Adrenal gland (tissue), 12 donors: ENCODE measurements around the gene PBX3. TPM values are rescaled to one million over a fixed set of nuclear protein-coding genes. Genes with fewer than 3 reads are reported as not detected.
A peak's percentile ranks its signal among the peaks of the same experiment; 100 is the strongest.

Experiments
- DNase-seq, 7 donors: peaks; one replicate each; pipeline ENCODE4 v3.0.0-alpha.2; 2019 to 2020
- H3K27ac ChIP-seq, 5 donors: fragments of 200-600 bp; sonication (generic) in 4 of 5; 1 replicate in 3 of 5; 2 replicates in 2 of 5; pipeline versions ENCODE4 v1.5.1 to v1.8.0; 2016 to 2020; ENCODE audit warnings: mild to moderate bottlenecking in 1 of 5
- H3K27me3 ChIP-seq: fragments of 200-600 bp; 2 replicates; pipeline ENCODE4 v1.8.0; 2021
- H3K36me3 ChIP-seq, 2 donors: fragments of 200-600 bp; replicated peaks in 1 of 2; 1 replicate in 1 of 2; 2 replicates in 1 of 2; pipeline versions ENCODE4 v1.5.1 to v1.8.0; 2018 to 2022
- H3K4me1 ChIP-seq, 2 donors: fragments of 200-600 bp; replicated peaks in 1 of 2; 1 replicate in 1 of 2; 2 replicates in 1 of 2; pipeline versions ENCODE4 v1.5.1 to v1.8.0; 2018 to 2021
- H3K4me3 ChIP-seq, 4 donors: fragments of 200-600 bp; sonication (generic) in 3 of 4; one replicate each; pipeline ENCODE4 v1.5.1; 2016 to 2018
- H3K9me3 ChIP-seq, 3 donors: fragments of 200-600 bp; sonication (generic) in 1 of 3; replicated peaks in 1 of 3; 1 replicate in 2 of 3; 2 replicates in 1 of 3; pipeline versions ENCODE4 v1.5.1 to v1.8.0; 2016 to 2021
- POLR2A ChIP-seq, 2 donors: fragments of 450-650 bp; IDR thresholded peaks; one replicate each; pipeline ENCODE4 v1.6.1; 2017; ENCODE audit warnings: antibody characterized with exemption in 2 of 2, mild to moderate bottlenecking in 2 of 2, moderate library complexity in 1 of 2
- WGBS, 4 donors: extraction: QIAGEN DNeasy Blood & Tissue Kit in 2 of 4; methylation state at CpG; one replicate each; pipeline versions ENCODE4 v1.1.5 to v1.1.7; 2013 to 2017; 5-methylcytosine and 5-hydroxymethylcytosine counted together
- intact Hi-C, 2 donors: fragments of 100-400 bp; cut with DNase I; formaldehyde crosslinking; loops; one replicate each; pipeline versions ENCODE4 v1.14.1 to v1.15.0; 2022 to 2023
- polyA plus RNA-seq, 3 donors: library from polyadenylated mRNA; stranded (reverse); fragments of 200-250 nt in 2 of 3; fragments of 350-450 nt in 1 of 3; fragmentation: Illumina TruSeq in 1 of 3; extraction: RNeasy Lipid Tissue Mini Kit (QIAGEN cat#74804) in 1 of 3; gene quantifications; one replicate each; pipeline ENCODE4 v1.2.3, GENCODE V29; 2013 to 2014
- total RNA-seq, 9 donors: library from RNA; depleted of rRNA in 4 of 9; stranded (reverse); fragments of >200 nt in 4 of 9; fragments of 120-200 nt in 1 of 9; fragmentation: NEBNext Ultra II Directional in 1 of 9; extraction: Animal tissue kit (Norgen Biotek cat#: 25700) in 1 of 9; gene quantifications; one replicate each; pipeline versions ENCODE4 v1.1.0 to v1.2.4, GENCODE V29; 2013 to 2023
- TF ChIP-seq, protein P1 (sequence below), 6 experiments: fragments of 450-650 bp in 4 of 6; fragments of 200-600 bp in 2 of 6; sonication (generic) in 1 of 6; IDR thresholded peaks; 1 replicate in 5 of 6; 2 replicates in 1 of 6; pipeline versions ENCODE4 v1.5.1 to v1.8.0; 2016 to 2021; ENCODE audit warnings: antibody characterized with exemption in 6 of 6, mild to moderate bottlenecking in 2 of 6, moderate library complexity in 1 of 6
- donor health status: healthy with polysubstance abuse.
- donor health status: Bipolar disorder and iron deficiency.
- donor health status: DM: yes; HTN: yes; CAD: no.
- donor health status: DM: no; HTN: no; CAD: no.
- donor health status: DM: no; HTN: no; CAD: no.
- donor health status: DM: yes; HTN: yes; CAD: no.

Gene PBX3
- total and polyA plus RNA-seq, 12 donors, result 18.3 to 231 (median 133) TPM

DNA sequence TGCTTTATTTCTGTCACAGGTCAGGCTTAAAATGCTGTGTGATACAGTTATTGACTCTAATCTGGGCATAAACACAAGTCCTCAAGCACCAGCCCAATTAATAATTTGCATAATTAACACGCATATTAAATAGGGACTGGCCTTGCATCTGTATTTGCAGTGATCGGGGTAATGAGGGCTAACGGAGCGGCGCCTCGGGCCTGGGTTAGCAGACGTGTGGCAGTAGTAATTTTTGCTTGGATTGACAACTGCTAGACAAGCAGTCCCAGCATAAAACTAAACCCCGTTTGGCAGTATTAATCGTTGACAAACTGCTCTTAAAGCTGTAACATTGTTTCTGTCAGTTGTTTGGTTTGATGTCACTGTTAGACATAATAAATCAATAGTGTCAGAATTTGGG lies 109.2 kb downstream of the PBX3 start:
- no peaks in the 10 kb centered on the region for H3K9me3 ChIP-seq
- H3K4me3 ChIP-seq, result no peak overlapping the region
- intact Hi-C loops, result no loop called here
- DNase-seq, result no peak
- H3K4me1 ChIP-seq, result peaks cover 10 to 61% of the 10 kb centered on the region in 2 donors
- TF ChIP-seq, protein P1, sequence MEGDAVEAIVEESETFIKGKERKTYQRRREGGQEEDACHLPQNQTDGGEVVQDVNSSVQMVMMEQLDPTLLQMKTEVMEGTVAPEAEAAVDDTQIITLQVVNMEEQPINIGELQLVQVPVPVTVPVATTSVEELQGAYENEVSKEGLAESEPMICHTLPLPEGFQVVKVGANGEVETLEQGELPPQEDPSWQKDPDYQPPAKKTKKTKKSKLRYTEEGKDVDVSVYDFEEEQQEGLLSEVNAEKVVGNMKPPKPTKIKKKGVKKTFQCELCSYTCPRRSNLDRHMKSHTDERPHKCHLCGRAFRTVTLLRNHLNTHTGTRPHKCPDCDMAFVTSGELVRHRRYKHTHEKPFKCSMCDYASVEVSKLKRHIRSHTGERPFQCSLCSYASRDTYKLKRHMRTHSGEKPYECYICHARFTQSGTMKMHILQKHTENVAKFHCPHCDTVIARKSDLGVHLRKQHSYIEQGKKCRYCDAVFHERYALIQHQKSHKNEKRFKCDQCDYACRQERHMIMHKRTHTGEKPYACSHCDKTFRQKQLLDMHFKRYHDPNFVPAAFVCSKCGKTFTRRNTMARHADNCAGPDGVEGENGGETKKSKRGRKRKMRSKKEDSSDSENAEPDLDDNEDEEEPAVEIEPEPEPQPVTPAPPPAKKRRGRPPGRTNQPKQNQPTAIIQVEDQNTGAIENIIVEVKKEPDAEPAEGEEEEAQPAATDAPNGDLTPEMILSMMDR (IDR thresholded peaks at IDR 0.05), result no peak
- no peak for TF ChIP-seq POLR2A (IDR thresholded peaks at IDR 0.05)
- H3K36me3 ChIP-seq, result no peaks in the 10 kb centered on the region
- WGBS, 4 donors, result 76 to 84% (median 80%) methylated on average over 9 of the region's 9 CpGs
- H3K27me3 ChIP-seq, result no peaks in the 10 kb centered on the region
- H3K27ac ChIP-seq, result peak overlapping the region in 1 of 5 donors; percentile 4

DNA sequence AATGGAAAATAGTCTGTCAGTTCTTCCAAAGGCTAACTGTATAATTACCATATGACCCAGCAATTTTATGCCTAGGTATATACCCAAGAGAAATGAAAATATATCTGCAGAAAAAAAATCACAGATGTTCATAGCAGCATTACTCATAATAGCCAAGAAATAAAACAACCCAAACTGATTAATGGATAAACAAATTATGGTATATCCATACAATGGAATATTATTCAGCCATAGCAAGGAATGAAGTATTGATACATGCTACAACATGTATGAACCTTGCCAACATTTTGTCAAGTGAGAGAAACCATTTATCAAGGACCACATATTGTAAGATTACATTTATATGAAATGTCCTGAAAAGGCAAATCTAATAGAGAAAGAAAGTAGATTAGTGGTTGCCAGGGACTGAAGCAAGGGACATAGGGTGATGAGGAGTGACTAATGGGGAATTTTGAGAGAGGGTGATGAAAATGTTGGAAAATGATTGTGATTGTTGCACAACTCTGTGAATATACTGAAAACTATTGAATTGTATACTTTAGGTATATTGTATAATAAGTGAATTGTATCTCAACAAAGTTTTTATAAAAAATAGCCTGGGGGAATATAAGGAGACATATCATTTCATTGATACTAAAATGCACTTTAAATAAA lies 114.4 kb downstream of the PBX3 start:
- Histone ChIP-seq H3K36me3 (no peaks in the 10 kb centered on the region), H3K27ac (no peak overlapping the region), H3K9me3 (no peaks in the 10 kb centered on the region), H3K4me1 (peaks cover 0 to 14% of the 10 kb centered on the region in 2 donors), H3K4me3 (no peak overlapping the region), H3K27me3 (no peaks in the 10 kb centered on the region)
- no peak for DNase-seq
- intact Hi-C loops, result no loop called here
- no peak for TF ChIP-seq POLR2A (IDR thresholded peaks at IDR 0.05)
- TF ChIP-seq, protein P1 (IDR thresholded peaks at IDR 0.05), result no peak

DNA sequence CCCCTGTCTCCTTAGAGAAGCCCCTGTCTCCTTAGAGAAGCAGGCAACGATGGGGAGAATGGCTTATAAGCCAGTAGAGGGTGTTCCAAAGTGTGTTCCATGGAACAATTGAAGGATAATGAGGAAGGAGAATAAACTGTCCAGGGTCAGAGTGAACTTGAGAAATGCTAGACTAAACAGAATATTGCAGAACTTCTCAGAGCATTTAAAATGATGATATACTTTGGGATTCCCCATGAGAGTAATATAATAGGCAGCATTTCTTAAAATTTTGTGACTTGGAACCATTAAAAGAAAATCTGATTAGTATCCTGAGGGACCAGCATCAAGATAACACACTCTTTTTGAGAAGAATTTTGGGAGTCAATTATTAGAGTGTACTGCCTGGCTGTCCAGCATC lies 116.8 kb downstream of the PBX3 start:
- H3K27me3 ChIP-seq, result no peaks in the 10 kb centered on the region
- no peaks in the 10 kb centered on the region for H3K9me3 ChIP-seq
- TF ChIP-seq POLR2A (IDR thresholded peaks at IDR 0.05), result no peak
- TF ChIP-seq, protein P1 (IDR thresholded peaks at IDR 0.05), result no peak
- DNase-seq, result no peak
- H3K4me3 ChIP-seq, result no peak overlapping the region
- WGBS, 4 donors, result 83 to 92% (median 87%) methylated on average over 1 of the region's 1 CpG
- intact Hi-C loops, result no loop called here
- H3K36me3 ChIP-seq, result no peaks in the 10 kb centered on the region
- peaks cover 5 to 13% of the 10 kb centered on the region in 2 donors for H3K4me1 ChIP-seq
- H3K27ac ChIP-seq, result no peak overlapping the region

DNA sequence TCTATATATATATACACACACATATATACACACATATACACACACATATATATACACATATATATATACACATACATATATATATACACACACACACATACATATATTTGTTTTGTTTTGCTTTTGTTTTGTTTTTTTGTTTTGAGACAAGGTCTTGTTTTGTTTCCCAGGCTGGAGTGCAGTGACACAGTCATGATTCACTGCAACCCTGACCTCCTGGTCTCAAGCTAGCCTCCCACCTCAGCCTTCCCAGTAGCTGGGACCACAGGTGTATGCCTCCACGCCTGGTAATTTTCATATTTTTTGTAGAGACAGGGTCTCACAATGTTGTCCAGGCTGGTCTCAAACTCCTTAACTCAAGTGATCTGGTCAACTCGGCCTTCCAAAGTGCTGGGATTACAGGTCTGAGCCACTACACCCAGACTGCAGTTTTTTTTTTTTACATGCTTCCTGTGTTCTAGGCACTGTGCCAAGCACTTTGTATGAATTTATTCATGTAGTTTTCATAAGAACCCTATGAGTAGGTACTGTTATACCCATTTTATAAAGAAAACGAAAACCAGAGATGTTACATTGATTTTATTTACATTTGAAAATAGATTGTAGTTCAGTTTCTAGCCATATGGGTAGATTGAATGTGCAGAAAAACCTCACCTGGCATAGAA lies 120.7 kb downstream of the PBX3 start:
- no peak for TF ChIP-seq POLR2A (IDR thresholded peaks at IDR 0.05)
- TF ChIP-seq, protein P1 (IDR thresholded peaks at IDR 0.05), result no peak
- peak in 3 of 7 donors; percentile 25 to 32 (median 32) for DNase-seq
- no peaks in the 10 kb centered on the region for H3K36me3 ChIP-seq
- no peak overlapping the region for H3K27ac ChIP-seq
- H3K27me3 ChIP-seq, result no peaks in the 10 kb centered on the region
- intact Hi-C loops, result no loop called here
- WGBS, 4 donors, result 62 to 69% (median 66%) methylated on average over 3 of the region's 3 CpGs
- H3K4me1 ChIP-seq, result peaks cover 5 to 7% of the 10 kb centered on the region in 2 donors
- no peaks in the 10 kb centered on the region for H3K9me3 ChIP-seq
- no peak overlapping the region for H3K4me3 ChIP-seq
